ENCODE measurements around the gene ATP11A.

DNA sequence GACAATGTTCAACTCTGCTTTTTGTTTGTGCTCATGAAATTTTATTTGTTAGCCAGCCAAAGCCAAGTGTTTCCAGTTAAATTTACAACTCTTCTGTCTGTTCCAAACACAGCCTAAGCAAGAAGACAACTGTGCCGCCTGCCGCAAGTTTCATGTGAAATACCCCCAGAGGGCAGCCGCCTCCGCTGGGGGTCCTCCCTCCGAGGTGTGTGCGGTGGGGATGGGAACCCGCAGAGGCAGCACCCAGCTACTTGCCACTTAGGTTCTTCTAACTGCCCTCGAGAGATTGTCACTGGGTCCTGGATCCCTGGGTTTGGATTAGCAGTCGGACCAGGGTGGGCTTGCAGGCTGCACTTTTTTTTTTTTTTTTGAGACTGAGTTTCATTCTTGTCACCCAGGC, 28.5 kb downstream of the ATP11A start:
- TF ChIP-seq EZH2 (IDR thresholded peaks at IDR 0.05; ENCODE audit: borderline replicate concordance, low read depth, low read length, severe bottlenecking) = no peak
- TF ChIP-seq, protein P1, sequence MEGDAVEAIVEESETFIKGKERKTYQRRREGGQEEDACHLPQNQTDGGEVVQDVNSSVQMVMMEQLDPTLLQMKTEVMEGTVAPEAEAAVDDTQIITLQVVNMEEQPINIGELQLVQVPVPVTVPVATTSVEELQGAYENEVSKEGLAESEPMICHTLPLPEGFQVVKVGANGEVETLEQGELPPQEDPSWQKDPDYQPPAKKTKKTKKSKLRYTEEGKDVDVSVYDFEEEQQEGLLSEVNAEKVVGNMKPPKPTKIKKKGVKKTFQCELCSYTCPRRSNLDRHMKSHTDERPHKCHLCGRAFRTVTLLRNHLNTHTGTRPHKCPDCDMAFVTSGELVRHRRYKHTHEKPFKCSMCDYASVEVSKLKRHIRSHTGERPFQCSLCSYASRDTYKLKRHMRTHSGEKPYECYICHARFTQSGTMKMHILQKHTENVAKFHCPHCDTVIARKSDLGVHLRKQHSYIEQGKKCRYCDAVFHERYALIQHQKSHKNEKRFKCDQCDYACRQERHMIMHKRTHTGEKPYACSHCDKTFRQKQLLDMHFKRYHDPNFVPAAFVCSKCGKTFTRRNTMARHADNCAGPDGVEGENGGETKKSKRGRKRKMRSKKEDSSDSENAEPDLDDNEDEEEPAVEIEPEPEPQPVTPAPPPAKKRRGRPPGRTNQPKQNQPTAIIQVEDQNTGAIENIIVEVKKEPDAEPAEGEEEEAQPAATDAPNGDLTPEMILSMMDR (IDR thresholded peaks at IDR 0.05; ENCODE audit: borderline replicate concordance, extremely low read depth, low read length, poor library complexity, severe bottlenecking) = no peak

Measured in DND-41 (cell line).